ENCODE results near the gene RAP1GAP2.
"Not testable (repeated sequence)": the region's sequence is repeated elsewhere in the genome, so short reads cannot be mapped to it uniquely, and the experiment has no call there.

DNA sequence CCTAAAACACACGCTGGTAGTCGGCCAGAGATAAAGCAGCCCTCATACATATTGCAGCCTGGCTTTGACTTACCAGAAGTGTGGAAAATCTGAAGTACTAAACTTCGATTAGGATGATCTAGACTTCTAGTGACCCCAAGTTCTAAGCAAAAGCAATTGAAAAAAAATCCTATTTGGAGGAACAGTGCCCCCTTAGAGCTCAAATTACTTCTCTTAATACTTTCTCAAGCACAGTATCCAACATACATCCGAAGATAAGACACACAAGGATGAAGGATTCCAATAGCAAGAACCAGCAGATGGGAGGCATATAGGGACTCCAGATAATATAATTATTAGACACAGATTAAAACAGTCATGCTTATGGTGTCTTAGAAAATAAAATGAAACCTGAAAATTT is 277.6 kb downstream of the RAP1GAP2 start:
- TF ChIP-seq EZH2phosphoT487 (IDR thresholded peaks at IDR 0.05; ENCODE audit: borderline replicate concordance, low read depth); POLR2AphosphoS5 (IDR thresholded peaks at IDR 0.05; ENCODE audit: low read depth, low read length); TEAD4 (IDR thresholded peaks at IDR 0.05; ENCODE audit: borderline replicate concordance, insufficient read depth); RFX5 (IDR thresholded peaks at IDR 0.05; ENCODE audit: low read length); MXI1 (IDR thresholded peaks at IDR 0.05; ENCODE audit: low read depth, low read length): not testable (repeated sequence)
- TF ChIP-seq, protein P1, sequence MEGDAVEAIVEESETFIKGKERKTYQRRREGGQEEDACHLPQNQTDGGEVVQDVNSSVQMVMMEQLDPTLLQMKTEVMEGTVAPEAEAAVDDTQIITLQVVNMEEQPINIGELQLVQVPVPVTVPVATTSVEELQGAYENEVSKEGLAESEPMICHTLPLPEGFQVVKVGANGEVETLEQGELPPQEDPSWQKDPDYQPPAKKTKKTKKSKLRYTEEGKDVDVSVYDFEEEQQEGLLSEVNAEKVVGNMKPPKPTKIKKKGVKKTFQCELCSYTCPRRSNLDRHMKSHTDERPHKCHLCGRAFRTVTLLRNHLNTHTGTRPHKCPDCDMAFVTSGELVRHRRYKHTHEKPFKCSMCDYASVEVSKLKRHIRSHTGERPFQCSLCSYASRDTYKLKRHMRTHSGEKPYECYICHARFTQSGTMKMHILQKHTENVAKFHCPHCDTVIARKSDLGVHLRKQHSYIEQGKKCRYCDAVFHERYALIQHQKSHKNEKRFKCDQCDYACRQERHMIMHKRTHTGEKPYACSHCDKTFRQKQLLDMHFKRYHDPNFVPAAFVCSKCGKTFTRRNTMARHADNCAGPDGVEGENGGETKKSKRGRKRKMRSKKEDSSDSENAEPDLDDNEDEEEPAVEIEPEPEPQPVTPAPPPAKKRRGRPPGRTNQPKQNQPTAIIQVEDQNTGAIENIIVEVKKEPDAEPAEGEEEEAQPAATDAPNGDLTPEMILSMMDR (IDR thresholded peaks at IDR 0.05), result not testable (repeated sequence)

Data from SK-N-SH (cell line).